Measurements from ENCODE around the gene PLA2G1B.

The PLA2G1B gene

GRCh38 chr12:120292661-120293531 is 34.7 kb downstream of the PLA2G1B start, which contains the start of gene RNU4-1:
TSS of gene RNU4-1 (minus strand) at chr12:120293237.
- no peak for TF ChIP-seq JUND (IDR thresholded peaks at IDR 0.05; ENCODE audit: low read depth)
- peak; percentile 31 to 98 for DNase-seq (ENCODE audit: low read depth in 1 of 2, low spot score in 1 of 2)
- in situ Hi-C loops (cut with HindIII; ENCODE audit: low pct_unique_long_range_greater_than_20kb, low sequenced_read_pairs), result no loop called here

DNA sequence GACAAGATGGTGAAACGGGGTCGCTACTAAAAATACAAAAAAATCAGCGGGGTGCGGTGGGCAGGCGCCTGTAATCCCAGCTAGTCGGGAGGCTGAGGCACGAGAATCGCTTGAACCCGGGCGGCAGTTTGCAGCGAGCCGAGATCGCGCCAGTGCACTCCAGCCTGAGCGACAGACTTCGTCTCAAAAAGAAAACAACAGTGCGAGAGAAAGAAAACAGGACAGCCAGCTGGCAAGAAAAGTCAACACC is 35.2 kb downstream of the PLA2G1B start:
- DNase-seq (ENCODE audit: low read depth in 1 of 2, low spot score in 1 of 2), result no peak
- TF ChIP-seq JUND (IDR thresholded peaks at IDR 0.05; ENCODE audit: low read depth), result no peak
- in situ Hi-C loops (cut with HindIII; ENCODE audit: low pct_unique_long_range_greater_than_20kb, low sequenced_read_pairs), result no loop called here

DNA sequence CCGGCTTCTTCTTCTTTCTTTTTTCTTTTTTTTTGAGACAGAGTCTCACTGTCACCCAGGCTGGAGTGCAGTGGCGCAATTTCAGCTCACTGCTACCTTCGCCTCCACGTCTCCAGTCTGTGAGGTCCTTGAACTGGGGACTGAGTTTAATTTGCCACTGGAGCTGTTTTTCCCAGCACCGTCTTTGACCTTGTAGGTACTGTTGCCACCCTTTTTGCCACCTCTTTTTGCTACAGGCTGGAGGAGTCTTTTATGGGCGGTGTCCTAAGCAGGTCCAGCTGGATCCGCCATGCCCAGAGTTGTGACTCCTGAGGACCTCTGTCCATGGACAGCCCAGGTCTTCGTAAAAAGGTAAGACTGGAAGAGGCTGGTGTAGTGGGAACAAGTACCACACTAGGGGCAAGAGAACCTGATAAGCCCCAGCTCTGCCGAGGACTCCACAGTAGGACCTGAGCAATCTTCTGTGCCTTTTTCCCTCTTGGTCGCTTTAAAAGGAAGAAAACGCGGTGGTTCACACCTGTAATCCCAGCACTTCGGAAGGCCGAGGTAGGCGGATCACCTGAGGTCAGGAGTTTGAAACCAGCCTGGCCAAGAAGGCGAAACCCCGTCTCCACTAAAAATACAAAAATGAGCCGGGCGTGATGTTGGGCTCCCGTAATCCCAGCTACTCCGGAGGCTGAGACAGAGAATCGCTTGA is 36.8 kb downstream of the PLA2G1B start:
- TF ChIP-seq JUND (IDR thresholded peaks at IDR 0.05; ENCODE audit: low read depth), result no peak
- DNase-seq (ENCODE audit: low read depth in 1 of 2, low spot score in 1 of 2), result peak in 1 of 2 experiments; percentile 90
- in situ Hi-C loops (cut with HindIII; ENCODE audit: low pct_unique_long_range_greater_than_20kb, low sequenced_read_pairs), result no loop called here

- no peak for DNase-seq (ENCODE audit: low read depth in 1 of 2, low spot score in 1 of 2)
Measured at GRCh38 chr12:120287491-120287890, 40.1 kb downstream of the PLA2G1B start.

GRCh38 chr12:120286768-120287490 is 40.6 kb downstream of the PLA2G1B start:
- peak in 1 of 2 experiments; percentile 71 for DNase-seq (ENCODE audit: low read depth in 1 of 2, low spot score in 1 of 2)
- TF ChIP-seq JUND (IDR thresholded peaks at IDR 0.05; ENCODE audit: low read depth), result no peak
- in situ Hi-C loops (cut with HindIII; ENCODE audit: low pct_unique_long_range_greater_than_20kb, low sequenced_read_pairs), result no loop called here

More at GRCh38 chr12:120287491-120287890, 40.1 kb downstream of the PLA2G1B start:
- no peak for TF ChIP-seq JUND (IDR thresholded peaks at IDR 0.05; ENCODE audit: low read depth)
- in situ Hi-C loops (cut with HindIII; ENCODE audit: low pct_unique_long_range_greater_than_20kb, low sequenced_read_pairs), result no loop called here

- no peak for TF ChIP-seq JUND (IDR thresholded peaks at IDR 0.05; ENCODE audit: low read depth)
- no peak for DNase-seq (ENCODE audit: low read depth in 1 of 2, low spot score in 1 of 2)
- in situ Hi-C loops (cut with HindIII; ENCODE audit: low pct_unique_long_range_greater_than_20kb, low sequenced_read_pairs), result no loop called here
Measured at GRCh38 chr12:120284381-120284780, 43.2 kb downstream of the PLA2G1B start.

- TF ChIP-seq JUND (IDR thresholded peaks at IDR 0.05; ENCODE audit: low read depth), result no peak
- DNase-seq (ENCODE audit: low read depth in 1 of 2, low spot score in 1 of 2), result no peak
- in situ Hi-C loops (cut with HindIII; ENCODE audit: low pct_unique_long_range_greater_than_20kb, low sequenced_read_pairs), result no loop called here
Measured at GRCh38 chr12:120283318-120283717, 44.3 kb downstream of the PLA2G1B start.

DNA sequence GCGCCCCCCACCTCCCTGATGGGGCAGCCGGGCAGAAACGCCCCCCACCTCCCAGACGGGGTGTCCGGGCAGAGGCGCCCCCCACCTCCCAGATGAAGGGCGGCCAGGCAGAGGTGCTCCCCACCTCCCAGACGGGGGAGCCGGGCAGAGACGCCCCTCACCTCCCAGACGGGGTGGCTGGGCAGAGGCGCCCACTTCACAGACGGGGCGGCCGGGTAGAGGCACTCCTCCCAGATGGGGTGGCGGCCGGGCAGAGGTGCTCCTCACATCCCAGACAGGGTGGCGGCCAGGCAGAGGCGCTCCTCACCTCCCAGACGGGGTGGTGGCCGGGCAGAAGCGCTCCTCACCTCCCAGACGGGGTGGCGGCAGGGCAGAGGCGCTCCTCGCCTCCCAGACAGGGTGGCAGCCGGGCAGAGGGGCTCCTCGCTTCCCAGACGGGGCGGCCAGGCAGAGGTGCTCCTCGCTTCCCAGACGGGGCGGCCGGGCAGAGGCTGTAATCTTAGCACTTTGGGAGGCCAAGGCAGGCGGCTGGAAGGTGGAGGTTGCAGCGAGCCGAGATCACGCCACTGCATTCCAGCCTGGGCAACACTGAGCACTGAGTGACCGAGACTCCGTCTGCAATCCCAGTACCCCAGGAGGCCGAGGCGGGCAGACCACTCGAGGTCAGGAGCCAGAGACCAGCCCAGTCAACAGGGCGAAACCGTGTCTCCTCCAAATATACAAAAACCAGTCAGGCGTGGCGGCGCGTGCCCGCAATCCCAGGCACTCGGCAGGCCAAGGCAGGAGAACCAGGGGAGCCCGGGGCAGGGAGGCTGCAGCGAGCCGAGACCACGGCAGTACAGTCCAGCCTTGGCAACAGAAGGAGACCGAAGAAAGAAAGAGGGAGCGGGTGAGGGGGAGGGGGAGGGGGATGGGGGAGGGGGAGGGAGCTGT is 49.2 kb downstream of the PLA2G1B start:
- in situ Hi-C loops (cut with HindIII; ENCODE audit: low pct_unique_long_range_greater_than_20kb, low sequenced_read_pairs), result no loop called here
- no peak for DNase-seq (ENCODE audit: low read depth in 1 of 2, low spot score in 1 of 2)
- TF ChIP-seq JUND (IDR thresholded peaks at IDR 0.05; ENCODE audit: low read depth), result no peak

DNA sequence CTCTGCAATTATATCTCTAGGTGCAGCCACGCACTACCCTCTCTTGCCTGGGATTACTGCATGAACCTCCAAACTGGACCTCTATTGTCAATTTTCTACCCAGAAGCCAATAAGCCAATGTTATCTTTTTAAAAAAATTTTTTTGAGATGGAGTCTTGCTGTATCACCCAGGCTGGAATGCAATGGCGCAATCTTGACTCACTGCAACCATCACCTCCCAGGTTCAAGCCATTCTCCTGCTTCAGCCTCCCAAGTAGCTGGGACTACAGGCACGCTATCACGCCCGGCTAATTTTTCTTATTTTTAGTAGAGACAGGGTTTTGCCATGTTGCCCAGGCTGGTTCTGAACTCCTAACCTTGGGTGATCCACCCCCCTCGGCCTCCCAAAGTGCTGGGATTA is 50.8 kb downstream of the PLA2G1B start:
- TF ChIP-seq JUND (IDR thresholded peaks at IDR 0.05; ENCODE audit: low read depth), result no peak
- in situ Hi-C loops (cut with HindIII; ENCODE audit: low pct_unique_long_range_greater_than_20kb, low sequenced_read_pairs), result no loop called here
- DNase-seq (ENCODE audit: low read depth in 1 of 2, low spot score in 1 of 2), result no peak

All from T47D (cell line).